ENCODE results near the gene CD44.

CD44 gene

GRCh38 chr11:35187996-35188395, 49.0 kb downstream of the CD44 start:
- Histone ChIP-seq H3K27me3 (ENCODE audit: insufficient read depth, low read depth) (no peaks in the 10 kb centered on the region; the same call in 1 of the 2 replicates), H3K4me3 (IDR thresholded peaks at IDR 0.05; ENCODE audit: insufficient read depth, low read depth, low read length) (no peak overlapping the region), H3K27ac (no peak overlapping the region), H3K36me3 (ENCODE audit: insufficient read depth) (no peaks in the 10 kb centered on the region), H4K20me1 (ENCODE audit: insufficient read depth) (no peaks in the 10 kb centered on the region), H3K4me2 (no peak overlapping the region), H3K79me2 (ENCODE audit: insufficient read depth, low read depth) (no peaks in the 10 kb centered on the region), H3K9ac (no peak overlapping the region), H3K4me1 (ENCODE audit: low read depth, poor library complexity, severe bottlenecking) (no peaks in the 10 kb centered on the region), H2AFZ (ENCODE audit: low read depth) (no peak overlapping the region)
- TF ChIP-seq, protein P1, sequence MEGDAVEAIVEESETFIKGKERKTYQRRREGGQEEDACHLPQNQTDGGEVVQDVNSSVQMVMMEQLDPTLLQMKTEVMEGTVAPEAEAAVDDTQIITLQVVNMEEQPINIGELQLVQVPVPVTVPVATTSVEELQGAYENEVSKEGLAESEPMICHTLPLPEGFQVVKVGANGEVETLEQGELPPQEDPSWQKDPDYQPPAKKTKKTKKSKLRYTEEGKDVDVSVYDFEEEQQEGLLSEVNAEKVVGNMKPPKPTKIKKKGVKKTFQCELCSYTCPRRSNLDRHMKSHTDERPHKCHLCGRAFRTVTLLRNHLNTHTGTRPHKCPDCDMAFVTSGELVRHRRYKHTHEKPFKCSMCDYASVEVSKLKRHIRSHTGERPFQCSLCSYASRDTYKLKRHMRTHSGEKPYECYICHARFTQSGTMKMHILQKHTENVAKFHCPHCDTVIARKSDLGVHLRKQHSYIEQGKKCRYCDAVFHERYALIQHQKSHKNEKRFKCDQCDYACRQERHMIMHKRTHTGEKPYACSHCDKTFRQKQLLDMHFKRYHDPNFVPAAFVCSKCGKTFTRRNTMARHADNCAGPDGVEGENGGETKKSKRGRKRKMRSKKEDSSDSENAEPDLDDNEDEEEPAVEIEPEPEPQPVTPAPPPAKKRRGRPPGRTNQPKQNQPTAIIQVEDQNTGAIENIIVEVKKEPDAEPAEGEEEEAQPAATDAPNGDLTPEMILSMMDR (conservative IDR thresholded peaks at IDR 0.05; ENCODE audit: low read depth, low read length): no peak

DNA sequence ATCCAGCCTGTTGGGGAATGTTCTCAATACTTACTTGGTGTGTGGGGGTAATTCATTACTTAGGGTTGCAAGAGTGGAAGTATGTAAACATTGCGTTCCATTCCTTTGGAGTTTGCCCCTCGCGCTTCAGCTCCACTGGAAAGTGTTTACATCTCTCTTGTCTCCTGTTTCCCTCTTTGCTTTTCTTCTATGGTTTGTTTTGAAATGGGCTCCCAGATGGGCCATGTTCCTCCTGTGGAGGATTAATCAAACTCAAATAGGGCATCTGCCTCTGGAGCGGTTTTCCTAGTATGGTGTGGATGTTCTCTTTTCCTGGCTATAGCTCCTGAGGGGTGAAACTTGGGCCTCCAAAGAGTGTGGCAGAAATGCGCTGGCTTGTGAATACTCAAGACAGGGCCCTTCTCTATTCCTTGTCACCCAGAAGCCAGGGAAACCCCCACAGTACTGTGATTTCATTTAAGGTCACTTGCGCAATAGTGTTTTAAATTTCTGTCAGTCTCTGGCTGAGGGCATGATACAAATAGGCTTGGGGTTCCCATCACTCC, 51.9 kb downstream of the CD44 start:
- Histone ChIP-seq H3K9ac (no peak overlapping the region), H3K4me1 (ENCODE audit: low read depth, poor library complexity, severe bottlenecking) (no peaks in the 10 kb centered on the region), H4K20me1 (ENCODE audit: insufficient read depth) (no peaks in the 10 kb centered on the region), H3K4me3 (IDR thresholded peaks at IDR 0.05; ENCODE audit: insufficient read depth, low read depth, low read length) (no peak overlapping the region), H3K36me3 (ENCODE audit: insufficient read depth) (no peaks in the 10 kb centered on the region), H3K4me2 (no peak overlapping the region), H3K27me3 (ENCODE audit: insufficient read depth, low read depth) (no peaks in the 10 kb centered on the region; the same call in 1 of the 2 replicates), H2AFZ (ENCODE audit: low read depth) (no peak overlapping the region), H3K79me2 (ENCODE audit: insufficient read depth, low read depth) (no peaks in the 10 kb centered on the region), H3K27ac (no peak overlapping the region)
- TF ChIP-seq, protein P1 (conservative IDR thresholded peaks at IDR 0.05; ENCODE audit: low read depth, low read length): no peak

GRCh38 chr11:35192347-35192746, 53.4 kb downstream of the CD44 start:
- no peaks in the 10 kb centered on the region for H4K20me1 ChIP-seq (ENCODE audit: insufficient read depth)
- no peak overlapping the region for H3K9ac ChIP-seq
- H3K27me3 ChIP-seq (ENCODE audit: insufficient read depth, low read depth): no peaks in the 10 kb centered on the region
- H3K27ac ChIP-seq: no peak overlapping the region
- no peak overlapping the region for H2AFZ ChIP-seq (ENCODE audit: low read depth)
- H3K4me1 ChIP-seq (ENCODE audit: low read depth, poor library complexity, severe bottlenecking): no peaks in the 10 kb centered on the region
- no peaks in the 10 kb centered on the region for H3K79me2 ChIP-seq (ENCODE audit: insufficient read depth, low read depth)
- H3K4me3 ChIP-seq (IDR thresholded peaks at IDR 0.05; ENCODE audit: insufficient read depth, low read depth, low read length): no peak overlapping the region
- no peak overlapping the region for H3K4me2 ChIP-seq
- TF ChIP-seq, protein P1 (conservative IDR thresholded peaks at IDR 0.05; ENCODE audit: low read depth, low read length): no peak
- H3K36me3 ChIP-seq (ENCODE audit: insufficient read depth): no peaks in the 10 kb centered on the region

DNA sequence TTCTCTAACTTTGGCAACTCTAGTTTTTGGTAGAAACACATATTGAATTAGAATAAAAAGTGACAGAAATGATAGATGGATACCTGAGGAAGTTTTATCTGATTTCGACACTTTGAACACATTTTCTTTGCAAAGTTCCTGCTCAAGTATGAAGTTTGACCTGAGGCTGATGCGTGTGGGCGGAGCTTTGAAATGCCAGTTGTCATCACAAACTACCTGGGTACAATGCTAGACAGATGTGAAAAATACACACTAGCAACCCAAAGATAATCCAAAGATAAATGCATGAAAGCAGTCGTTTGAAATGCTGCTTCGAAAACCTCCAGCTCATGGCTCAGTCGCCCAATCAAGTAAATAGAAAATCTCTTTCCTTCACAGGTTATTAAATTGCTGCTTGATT, 54.8 kb downstream of the CD44 start:
- Histone ChIP-seq H4K20me1 (ENCODE audit: insufficient read depth) (no peaks in the 10 kb centered on the region), H3K79me2 (ENCODE audit: insufficient read depth, low read depth) (no peaks in the 10 kb centered on the region), H3K4me2 (no peak overlapping the region), H2AFZ (ENCODE audit: low read depth) (no peak overlapping the region), H3K4me1 (ENCODE audit: low read depth, poor library complexity, severe bottlenecking) (no peaks in the 10 kb centered on the region), H3K4me3 (IDR thresholded peaks at IDR 0.05; ENCODE audit: insufficient read depth, low read depth, low read length) (no peak overlapping the region), H3K27me3 (ENCODE audit: insufficient read depth, low read depth) (no peaks in the 10 kb centered on the region), H3K36me3 (ENCODE audit: insufficient read depth) (no peaks in the 10 kb centered on the region), H3K9ac (no peak overlapping the region), H3K27ac (no peak overlapping the region)
- TF ChIP-seq, protein P1 (conservative IDR thresholded peaks at IDR 0.05; ENCODE audit: low read depth, low read length): no peak

Measured in KMS-11 (cell line).